Left hindlimb (tissue), 1 donor: ENCODE measurements around the gene RAPGEF1.

Source experiments
- DNase-seq: peaks from one replicate; pipeline ENCODE4 v3.0.0-alpha.2; 2018

RAPGEF1 gene

GRCh38 chr9:131601683-131602181 is 138.1 kb downstream of the RAPGEF1 start:
- no peak for DNase-seq

GRCh38 chr9:131598121-131598520 is 141.8 kb downstream of the RAPGEF1 start:
- no peak for DNase-seq

- no peak for DNase-seq
These were observed 142.6 kb downstream of the RAPGEF1 start for GRCh38 chr9:131597246-131597645.

GRCh38 chr9:131596430-131596743 is 143.5 kb downstream of the RAPGEF1 start:
- DNase-seq: no peak

GRCh38 chr9:131595696-131596429 is 144.0 kb downstream of the RAPGEF1 start:
- DNase-seq: peak; percentile 6

GRCh38 chr9:131594906-131595665 is 144.8 kb downstream of the RAPGEF1 start:
- peak; percentile 6 for DNase-seq

GRCh38 chr9:131593936-131594665 is 145.8 kb downstream of the RAPGEF1 start:
- peak; percentile 12 for DNase-seq

GRCh38 chr9:131593091-131593820 is 146.6 kb downstream of the RAPGEF1 start:
- DNase-seq: peak; percentile 30

- DNase-seq: no peak
These were observed 148.0 kb downstream of the RAPGEF1 start for GRCh38 chr9:131591845-131592208.

- peak; percentile 82 for DNase-seq
These were observed 148.7 kb downstream of the RAPGEF1 start for GRCh38 chr9:131590907-131591844.

GRCh38 chr9:131590449-131590848 is 149.4 kb downstream of the RAPGEF1 start:
- DNase-seq: no peak

- no peak for DNase-seq
These were observed 149.9 kb downstream of the RAPGEF1 start for GRCh38 chr9:131589993-131590392.

- DNase-seq: no peak
These were observed 150.7 kb downstream of the RAPGEF1 start for GRCh38 chr9:131589124-131589711.

GRCh38 chr9:131588396-131588795 is 151.5 kb downstream of the RAPGEF1 start:
- no peak for DNase-seq

GRCh38 chr9:131587906-131588305 is 152.0 kb downstream of the RAPGEF1 start:
- DNase-seq: no peak

GRCh38 chr9:131587331-131587730 is 152.5 kb downstream of the RAPGEF1 start:
- DNase-seq: no peak

- DNase-seq: no peak
These were observed 154.5 kb downstream of the RAPGEF1 start for GRCh38 chr9:131585375-131585774.

GRCh38 chr9:131584858-131585257 is 155.0 kb downstream of the RAPGEF1 start:
- no peak for DNase-seq

GRCh38 chr9:131583836-131584555 is 155.9 kb downstream of the RAPGEF1 start:
- no peak for DNase-seq

GRCh38 chr9:131583337-131583645 is 156.6 kb downstream of the RAPGEF1 start:
- DNase-seq: no peak
